Activated T-cell treated with anti-CD3 and anti-CD28 coated beads, Interleukin-2, amount 50 U/mL, for 4 hours (primary cell): ENCODE results near the gene SLC4A11. TPM values are rescaled to one million over a fixed set of nuclear protein-coding genes. Genes with fewer than 3 reads are reported as not detected.

Source experiments
- ATAC-seq, 2 donors: fragments of 200-7000 bp; cut with Tn5 transposase; one replicate each; pipeline ENCODE4 v1.10.0; 2021
- DNase-seq: peaks from one replicate; pipeline ENCODE4 v3.0.0-alpha.2; 2020
- H3K27me3 Mint-ChIP-seq: one replicate; pipeline ENCODE4 v1.8.0; 2021; ENCODE audit warnings: low read depth, mixed read lengths
- H3K36me3 Mint-ChIP-seq: one replicate; pipeline ENCODE4 v1.8.0; 2022; ENCODE audit warnings: mixed read lengths; ENCODE audit not compliant: insufficient read depth
- H3K4me1 Mint-ChIP-seq: one replicate; pipeline ENCODE4 v1.8.0; 2021; ENCODE audit warnings: low read depth, mixed read lengths
- H3K4me3 Mint-ChIP-seq: one replicate; pipeline ENCODE4 v1.8.0; 2021; ENCODE audit warnings: mild to moderate bottlenecking, moderate library complexity, mixed read lengths
- H3K9me3 Mint-ChIP-seq: one replicate; pipeline ENCODE4 v1.8.0; 2021; ENCODE audit warnings: mixed read lengths
- total RNA-seq, 3 donors: library from RNA; stranded (reverse); gene quantifications; one replicate each; pipeline ENCODE4 v1.2.1, GENCODE V29; 2021

SLC4A11 gene
- total RNA-seq, 3 donors from 2014 or later: 1.3 to 3.1 (median 1.4) TPM

GRCh38 chr20:3238616-3239025, 369 bp downstream of the SLC4A11 start:
- Mint-ChIP-seq H3K4me1 (peaks cover 7% of the 10 kb centered on the region), H3K9me3 (no peaks in the 10 kb centered on the region), H3K4me3 (peak overlapping the region; percentile 79), H3K36me3 (no peaks in the 10 kb centered on the region), H3K27me3 (peaks cover 53% of the 10 kb centered on the region)
- ATAC-seq (peak; percentile 66), DNase-seq (peak; percentile 36)

- Mint-ChIP-seq H3K4me1 (peaks cover 7% of the 10 kb centered on the region), H3K4me3 (peak overlapping the region; percentile 79), H3K9me3 (no peaks in the 10 kb centered on the region), H3K36me3 (no peaks in the 10 kb centered on the region), H3K27me3 (peaks cover 53% of the 10 kb centered on the region)
- ATAC-seq (peak; percentile 17 to 20), DNase-seq (no peak)
Measured at GRCh38 chr20:3237958-3238615, 903 bp downstream of the SLC4A11 start.

GRCh38 chr20:3237011-3237957, 1.7 kb downstream of the SLC4A11 start:
- Mint-ChIP-seq H3K36me3 (no peaks in the 10 kb centered on the region), H3K4me3 (peak overlapping the region; percentile 79), H3K27me3 (peaks cover 53% of the 10 kb centered on the region), H3K4me1 (peaks cover 7% of the 10 kb centered on the region), H3K9me3 (no peaks in the 10 kb centered on the region)
- no peak for DNase-seq
- ATAC-seq: no peak

DNA sequence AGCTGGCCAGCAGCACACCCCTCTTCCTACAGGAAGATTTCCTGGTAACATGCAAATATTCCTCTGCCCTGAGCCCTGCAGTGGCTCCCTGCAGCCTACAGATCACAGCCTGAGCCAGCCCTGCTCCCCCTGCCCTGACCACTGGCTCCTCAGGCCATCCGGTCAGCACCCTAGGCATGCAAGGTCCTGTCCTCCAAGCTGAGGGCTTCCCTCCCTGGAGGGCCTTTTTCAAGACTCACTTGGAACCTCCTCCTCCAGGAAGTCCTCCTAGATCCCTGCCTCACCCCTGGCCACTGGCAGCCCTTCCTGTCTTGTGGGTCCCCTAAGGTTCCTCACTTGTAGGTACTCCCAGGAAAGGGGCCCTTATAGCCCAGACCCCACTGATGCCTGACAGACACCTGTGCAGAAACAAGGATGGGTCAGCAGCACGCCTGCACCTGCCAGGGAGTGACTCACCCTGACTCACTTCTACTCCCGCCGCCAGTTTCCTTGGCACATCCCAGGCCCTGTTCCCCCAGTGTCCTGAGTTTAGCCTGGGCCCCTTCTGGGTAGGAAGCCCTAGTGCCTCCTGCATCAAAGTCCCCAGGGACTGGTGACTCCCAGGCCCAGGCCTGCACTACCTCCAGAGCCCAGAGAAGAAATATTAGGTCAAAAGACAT, 3.2 kb downstream of the SLC4A11 start:
- H3K27me3 Mint-ChIP-seq: peaks cover 44% of the 10 kb centered on the region
- no peak overlapping the region for H3K4me3 Mint-ChIP-seq
- DNase-seq (no peak), ATAC-seq (no peak)
- H3K4me1 Mint-ChIP-seq: peaks cover 7% of the 10 kb centered on the region
- H3K36me3 Mint-ChIP-seq: no peaks in the 10 kb centered on the region
- H3K9me3 Mint-ChIP-seq: no peaks in the 10 kb centered on the region

DNA sequence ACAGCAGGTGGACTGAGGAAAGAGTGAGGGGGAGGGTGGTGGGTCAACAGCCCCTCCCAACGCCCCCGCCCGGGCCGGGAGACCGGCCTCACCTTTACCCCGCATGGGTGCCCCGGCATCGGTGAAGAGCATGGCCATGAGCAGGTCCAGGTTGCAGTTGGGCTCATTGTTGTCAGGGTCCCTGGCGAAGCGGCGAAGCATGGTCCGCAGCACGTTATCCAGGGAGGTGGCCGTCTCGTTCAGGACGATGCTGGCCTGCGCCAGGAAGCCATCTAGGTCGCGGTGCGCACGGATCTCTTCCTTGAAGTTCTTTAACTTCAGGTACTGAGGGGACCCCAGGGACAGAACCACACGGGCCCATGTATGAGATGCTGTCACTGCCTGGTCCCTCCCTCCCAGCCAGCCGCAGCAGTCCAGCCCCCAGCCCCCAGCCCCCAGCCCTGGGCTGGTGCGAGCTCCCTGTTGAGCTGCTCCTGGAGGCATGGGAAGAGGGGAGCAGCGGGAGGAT, 4.9 kb downstream of the SLC4A11 start:
- H3K4me1 Mint-ChIP-seq: no peaks in the 10 kb centered on the region
- no peak for ATAC-seq
- H3K4me3 Mint-ChIP-seq: no peak overlapping the region
- DNase-seq: no peak
- H3K9me3 Mint-ChIP-seq: no peaks in the 10 kb centered on the region
- H3K36me3 Mint-ChIP-seq: no peaks in the 10 kb centered on the region
- peaks cover 31% of the 10 kb centered on the region for H3K27me3 Mint-ChIP-seq

DNA sequence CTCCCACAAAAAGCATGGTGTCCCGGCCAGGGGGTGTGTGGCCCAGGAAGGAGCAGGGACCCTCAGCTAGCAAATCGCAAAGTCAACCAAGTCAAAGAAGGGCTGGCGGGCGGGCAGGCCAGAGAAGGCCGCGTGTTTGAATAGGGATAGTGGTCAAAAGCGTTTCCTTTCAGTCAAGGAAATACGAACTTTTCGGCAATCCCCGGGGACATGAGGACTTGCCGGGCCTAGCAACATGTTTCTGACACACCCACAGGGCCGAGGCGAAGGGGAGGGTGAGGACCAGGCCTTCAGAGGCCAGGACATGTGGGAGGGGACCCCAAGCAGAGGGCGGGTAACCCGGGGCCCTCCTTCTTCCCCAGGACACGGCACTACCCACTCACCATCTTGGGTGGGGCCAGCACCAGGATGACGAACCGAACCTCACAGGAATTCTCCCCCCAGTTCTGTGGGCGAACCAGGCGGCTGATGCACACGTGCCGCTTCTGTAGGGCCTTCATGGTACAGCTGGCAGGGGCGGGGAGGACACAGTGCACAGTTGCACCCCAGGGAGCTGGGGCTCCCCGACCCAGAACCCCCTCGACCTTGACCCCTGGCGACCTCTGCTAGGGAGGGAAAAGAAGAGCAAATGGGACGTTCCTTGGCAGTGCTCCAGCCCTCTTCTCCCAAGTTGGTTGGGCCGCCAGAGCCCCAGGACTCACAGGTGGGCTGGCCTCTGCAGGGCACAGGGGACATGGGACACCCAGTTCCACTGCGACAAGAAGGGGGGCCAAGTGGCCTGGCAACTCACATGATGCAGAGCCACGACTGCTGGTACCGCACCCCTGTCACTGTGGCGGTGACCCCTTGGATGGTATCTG, 5.6 kb downstream of the SLC4A11 start:
- no peak overlapping the region for H3K4me3 Mint-ChIP-seq
- DNase-seq (no peak), ATAC-seq (no peak)
- H3K27me3 Mint-ChIP-seq: peaks cover 31% of the 10 kb centered on the region
- H3K36me3 Mint-ChIP-seq: no peaks in the 10 kb centered on the region
- no peaks in the 10 kb centered on the region for H3K4me1 Mint-ChIP-seq
- no peaks in the 10 kb centered on the region for H3K9me3 Mint-ChIP-seq

DNA sequence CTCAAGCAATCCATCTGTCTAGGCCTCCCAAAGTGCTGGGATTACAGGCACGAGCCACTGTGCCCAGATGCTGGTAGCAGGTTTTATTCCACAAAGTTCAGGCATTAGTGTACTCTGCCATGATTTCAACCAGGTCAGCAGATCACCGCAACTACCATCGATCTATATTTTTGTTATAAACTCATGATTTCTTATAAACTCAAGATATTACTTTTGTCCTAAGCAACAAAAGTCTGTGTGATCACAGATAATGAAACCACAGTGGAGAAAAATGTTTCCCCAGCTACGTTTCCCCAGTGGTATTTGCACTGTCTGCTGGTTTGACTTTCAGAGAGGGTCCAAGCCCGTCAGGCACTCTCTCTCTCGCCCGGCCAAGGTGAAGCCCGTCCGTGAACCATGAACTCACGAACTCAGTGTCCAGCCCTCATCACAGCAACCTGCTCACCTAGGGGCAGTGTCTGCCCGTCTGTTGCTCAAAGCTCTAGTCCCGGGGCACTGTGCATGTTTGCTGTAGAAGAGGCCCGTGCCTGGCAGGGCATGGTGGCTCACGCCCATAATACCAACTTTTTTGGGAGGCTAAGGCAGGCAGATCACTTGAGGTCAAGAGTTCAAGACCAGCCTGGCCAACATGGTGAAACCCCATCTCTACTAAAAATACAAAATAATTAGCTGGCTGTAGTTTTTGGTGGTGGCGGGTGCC, 7.0 kb downstream of the SLC4A11 start:
- DNase-seq (no peak), ATAC-seq (no peak)
- Mint-ChIP-seq H3K4me3 (no peak overlapping the region), H3K9me3 (no peaks in the 10 kb centered on the region), H3K36me3 (no peaks in the 10 kb centered on the region), H3K4me1 (no peaks in the 10 kb centered on the region), H3K27me3 (peaks cover 20% of the 10 kb centered on the region)

GRCh38 chr20:3231116-3231515, 7.9 kb downstream of the SLC4A11 start:
- no peaks in the 10 kb centered on the region for H3K4me1 Mint-ChIP-seq
- no peaks in the 10 kb centered on the region for H3K36me3 Mint-ChIP-seq
- H3K4me3 Mint-ChIP-seq: no peak overlapping the region
- peaks cover 13% of the 10 kb centered on the region for H3K27me3 Mint-ChIP-seq
- DNase-seq (no peak), ATAC-seq (no peak)
- no peaks in the 10 kb centered on the region for H3K9me3 Mint-ChIP-seq

GRCh38 chr20:3229798-3230197, 9.2 kb downstream of the SLC4A11 start:
- ATAC-seq (no peak), DNase-seq (no peak)
- Mint-ChIP-seq H3K36me3 (no peaks in the 10 kb centered on the region), H3K4me3 (no peak overlapping the region), H3K4me1 (no peaks in the 10 kb centered on the region), H3K9me3 (no peaks in the 10 kb centered on the region), H3K27me3 (peaks cover 3% of the 10 kb centered on the region)

DNA sequence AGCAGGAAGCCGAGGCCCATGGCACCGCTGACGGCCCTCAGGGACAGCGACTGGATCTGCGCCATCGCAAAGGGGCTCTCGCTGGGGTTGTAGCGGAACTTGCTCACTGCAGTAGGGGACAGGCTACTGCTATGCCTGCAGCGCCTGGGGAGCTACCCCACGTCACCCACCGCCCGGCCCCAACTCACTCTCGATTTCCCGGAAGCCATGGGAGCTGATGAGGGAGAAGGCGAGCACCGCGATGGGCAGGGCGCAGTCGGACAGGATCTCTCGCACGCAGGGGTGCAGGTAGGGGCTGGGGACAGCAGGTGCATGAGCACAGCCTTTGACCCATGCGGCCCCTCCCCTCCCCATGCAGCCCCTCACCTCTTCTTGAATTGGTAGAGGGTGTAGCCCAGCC, 9.8 kb downstream of the SLC4A11 start:
- Mint-ChIP-seq H3K36me3 (no peaks in the 10 kb centered on the region), H3K4me3 (no peak overlapping the region), H3K27me3 (no peaks in the 10 kb centered on the region), H3K9me3 (no peaks in the 10 kb centered on the region), H3K4me1 (no peaks in the 10 kb centered on the region)
- ATAC-seq (no peak), DNase-seq (no peak)

- H3K36me3 Mint-ChIP-seq: no peaks in the 10 kb centered on the region
- no peak for DNase-seq
- ATAC-seq: no peak
- H3K4me3 Mint-ChIP-seq: no peak overlapping the region
- peaks cover under 1% of the 10 kb centered on the region for H3K4me1 Mint-ChIP-seq
- no peaks in the 10 kb centered on the region for H3K27me3 Mint-ChIP-seq
- no peaks in the 10 kb centered on the region for H3K9me3 Mint-ChIP-seq
Measured at GRCh38 chr20:3228750-3229032, 10.3 kb downstream of the SLC4A11 start.

- no peak for DNase-seq
- Mint-ChIP-seq H3K27me3 (no peaks in the 10 kb centered on the region), H3K36me3 (no peaks in the 10 kb centered on the region), H3K9me3 (no peaks in the 10 kb centered on the region), H3K4me1 (peaks cover 6% of the 10 kb centered on the region), H3K4me3 (no peak overlapping the region)
- ATAC-seq: no peak
Measured at GRCh38 chr20:3227936-3228749, 10.8 kb downstream of the SLC4A11 start.

GRCh38 chr20:3227506-3227905, 11.5 kb downstream of the SLC4A11 start:
- DNase-seq: no peak
- H3K9me3 Mint-ChIP-seq: no peaks in the 10 kb centered on the region
- no peak overlapping the region for H3K4me3 Mint-ChIP-seq
- peaks cover 10% of the 10 kb centered on the region for H3K4me1 Mint-ChIP-seq
- no peaks in the 10 kb centered on the region for H3K36me3 Mint-ChIP-seq
- no peaks in the 10 kb centered on the region for H3K27me3 Mint-ChIP-seq
- ATAC-seq: no peak
